GM19468 (cell line): Measurements from ENCODE around the gene ARL2BP.

Experiments used
- ATAC-seq: cut with Tn5 transposase; IDR thresholded peaks from one replicate; pipeline ENCODE4 v1.9.1; 2021; ENCODE audit warnings: mild to moderate bottlenecking, moderate library complexity, moderate number of reproducible peaks; ENCODE audit not compliant: unreplicated experiment; ENCODE audit errors: extremely low read depth

The ARL2BP gene

GRCh38 chr16:57279780-57280638 lies 35.0 kb downstream of the ARL2BP start:
- no peak for ATAC-seq

DNA sequence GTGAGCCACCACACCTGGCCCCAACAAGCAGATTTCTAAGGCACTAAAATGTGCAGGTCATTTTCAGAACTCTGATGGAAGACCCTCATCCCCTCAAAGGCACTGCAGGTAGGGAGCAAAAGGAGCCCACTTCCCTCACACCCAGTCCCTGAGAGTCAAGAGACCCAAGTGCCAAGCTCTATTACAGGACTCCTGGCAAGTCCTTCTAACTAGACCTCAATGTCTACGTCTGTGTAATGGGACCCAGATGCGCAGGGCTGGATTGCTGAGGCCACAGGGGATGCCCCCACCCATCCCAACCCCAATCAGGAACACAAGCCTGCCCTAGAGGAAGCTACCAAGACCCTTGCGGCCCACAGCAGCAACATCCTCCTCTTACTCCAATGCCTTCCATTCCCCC lies 36.7 kb downstream of the ARL2BP start:
- ATAC-seq: no peak

DNA sequence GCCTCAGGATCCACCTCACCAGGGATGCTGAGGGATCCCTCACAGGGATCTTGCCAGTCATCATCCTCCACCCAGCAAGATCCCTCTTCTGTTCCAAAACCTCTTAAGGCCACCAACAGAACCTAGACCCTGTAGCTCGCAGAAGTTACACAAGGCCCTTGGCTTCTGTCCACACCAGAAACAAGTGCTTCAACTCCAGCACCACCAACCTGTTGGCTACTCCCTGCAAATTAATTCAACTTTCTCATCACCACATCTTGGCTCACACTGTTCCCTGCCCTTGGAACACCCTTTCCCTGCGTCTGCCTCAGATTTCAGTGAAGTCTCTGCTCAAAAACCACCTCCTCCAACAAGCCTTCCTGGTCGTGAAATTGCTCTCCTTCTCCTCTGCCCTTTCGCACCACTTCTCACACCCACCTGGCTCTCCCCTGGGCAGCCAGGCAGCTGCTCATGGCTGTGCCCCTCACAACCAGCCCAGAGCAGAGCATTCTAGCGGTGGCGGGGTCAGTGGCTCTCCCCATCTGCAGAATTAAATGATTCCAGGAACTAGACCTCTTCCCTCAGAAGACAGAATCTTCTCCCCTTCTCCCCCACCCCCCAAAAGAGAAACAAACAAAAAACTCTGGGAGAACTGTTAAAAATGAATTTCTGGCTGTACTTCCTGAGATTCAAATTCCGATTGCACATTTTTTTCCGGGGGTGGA lies 37.6 kb downstream of the ARL2BP start:
- no peak for ATAC-seq

GRCh38 chr16:57283214-57283958 lies 38.3 kb downstream of the ARL2BP start:
- ATAC-seq: no peak

- ATAC-seq: no peak
Observed at GRCh38 chr16:57283959-57284208, 38.8 kb downstream of the ARL2BP start.

DNA sequence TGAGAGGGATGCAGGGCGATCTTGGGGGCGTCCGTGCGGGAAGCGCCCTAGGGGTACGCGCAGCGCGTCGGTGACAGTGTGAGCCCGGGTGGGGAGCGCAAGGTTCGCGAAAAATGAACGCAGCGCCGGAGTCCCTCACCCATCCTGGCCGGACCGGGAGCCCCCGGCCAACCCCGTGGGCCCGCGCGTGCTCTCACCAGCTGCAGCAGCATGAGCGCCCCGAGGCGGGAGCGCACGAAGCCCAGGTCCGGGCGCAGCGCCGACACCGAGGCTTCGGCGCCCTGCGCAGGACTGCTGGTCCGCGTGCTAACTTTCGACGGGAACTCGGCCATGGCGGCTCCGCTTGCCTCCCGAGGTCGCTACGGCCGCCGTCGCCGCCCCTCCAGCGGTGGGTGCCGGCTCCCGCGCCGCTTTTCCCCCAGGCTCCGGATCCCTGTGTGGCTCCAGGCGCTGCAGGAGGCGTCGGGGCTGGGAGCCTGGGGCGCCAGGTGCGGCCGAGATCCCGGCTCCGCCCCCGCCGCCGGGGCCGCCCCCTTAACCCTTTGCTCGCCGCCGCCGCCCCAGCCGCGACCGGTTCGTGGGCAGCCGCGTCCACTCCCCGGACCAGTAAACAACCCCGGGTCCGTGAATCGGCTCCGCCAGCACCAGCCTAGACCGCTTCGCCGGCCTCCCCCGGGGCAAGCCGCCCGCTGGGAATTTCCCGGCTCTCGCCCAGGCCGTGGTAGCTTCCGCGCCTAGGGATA lies 39.3 kb downstream of the ARL2BP start, which contains the start of gene PLLP:
Gene PLLP, minus strand, starts transcription at position 464 of the 743 bp plus-strand sequence. Its CDS starts 132 bp downstream, at position 332.
- ATAC-seq: no peak

DNA sequence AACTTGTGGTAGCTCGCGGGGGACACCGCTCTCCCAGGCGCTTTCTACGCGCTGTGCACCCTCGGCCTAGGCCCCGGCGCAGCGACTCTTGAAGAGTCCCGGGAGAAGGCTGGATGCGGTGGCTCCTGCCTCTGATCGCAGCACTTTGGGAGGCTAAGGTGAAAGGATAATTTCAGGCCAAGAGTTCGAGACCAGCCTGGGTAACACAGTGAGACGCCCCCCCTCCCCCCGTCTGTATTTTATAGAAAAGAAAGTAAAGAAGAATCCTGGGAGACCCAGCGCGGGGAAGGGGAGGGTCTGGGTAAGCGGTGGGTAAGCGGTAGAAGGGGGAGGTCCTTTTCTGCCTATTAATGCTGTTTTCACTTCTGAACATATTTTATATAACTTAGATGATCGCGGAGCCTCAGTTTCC lies 39.9 kb downstream of the ARL2BP start:
- ATAC-seq: no peak

DNA sequence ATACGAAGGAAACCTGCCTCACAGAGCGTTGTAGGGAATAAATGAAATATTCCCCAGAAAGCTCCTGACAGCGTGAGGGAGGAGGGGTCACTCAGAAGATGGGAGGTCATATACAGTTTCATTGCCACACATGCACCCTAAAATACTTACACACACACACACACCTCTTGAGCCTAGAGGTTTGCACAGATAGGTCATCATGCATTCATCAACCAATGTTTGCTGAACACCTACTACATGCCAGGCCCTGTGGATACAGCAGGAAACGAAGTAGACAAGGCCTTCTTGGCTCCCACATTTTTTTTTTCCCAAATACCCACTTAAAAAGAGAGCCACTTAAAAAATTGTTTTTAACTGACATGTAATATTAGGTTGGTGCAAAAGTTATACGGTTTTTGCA lies 40.3 kb downstream of the ARL2BP start:
- ATAC-seq: no peak

DNA sequence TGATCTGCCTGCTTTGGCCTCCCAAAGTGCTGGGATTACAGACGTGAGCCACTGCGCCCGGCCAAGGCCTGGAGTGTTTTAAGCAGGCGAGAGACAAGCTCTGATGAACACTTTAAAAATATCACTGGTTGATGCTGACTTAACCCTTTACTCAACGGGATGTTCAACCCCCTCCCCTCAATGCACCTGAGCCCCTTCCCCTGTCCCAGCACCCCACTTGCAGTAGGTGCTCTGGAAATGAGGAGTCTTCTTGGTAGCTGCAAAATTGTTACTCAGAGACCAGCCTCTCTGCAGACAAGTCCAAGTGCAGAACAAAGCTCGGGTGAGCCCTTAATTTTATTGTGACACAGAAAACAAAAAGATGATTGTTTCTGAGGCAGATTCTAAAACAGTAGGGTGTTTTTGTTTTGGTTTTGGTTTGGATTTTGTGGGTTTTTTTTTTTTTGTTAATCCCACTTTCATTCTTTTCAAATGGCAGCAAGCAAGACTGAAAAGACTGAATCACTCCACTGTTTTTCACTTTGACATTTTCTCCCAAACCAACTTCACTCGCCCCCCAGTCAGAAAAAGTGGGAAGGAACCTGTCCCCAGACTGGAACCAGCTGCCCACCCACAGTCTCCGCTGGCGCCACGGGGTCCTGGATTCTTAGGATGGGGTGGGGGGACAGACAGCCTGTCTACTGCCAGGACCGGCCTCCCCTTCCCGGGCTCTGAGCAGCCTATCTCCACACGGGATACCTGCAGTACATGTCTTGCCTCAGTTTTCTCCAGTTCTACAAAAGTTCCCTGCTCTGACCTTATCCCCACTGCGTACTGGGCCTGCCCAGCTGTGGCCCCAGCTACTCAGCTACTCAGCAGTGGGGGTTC lies 44.6 kb downstream of the ARL2BP start:
- no peak for ATAC-seq

- no peak for ATAC-seq
Observed at GRCh38 chr16:57297856-57298255, 52.8 kb downstream of the ARL2BP start.

GRCh38 chr16:57299009-57299718 lies 54.1 kb downstream of the ARL2BP start:
- no peak for ATAC-seq

- ATAC-seq: peak; percentile 53
Observed at GRCh38 chr16:57299719-57300386, 54.8 kb downstream of the ARL2BP start.

- peak; percentile 80 for ATAC-seq
Observed at GRCh38 chr16:57300387-57301125, 55.5 kb downstream of the ARL2BP start.

GRCh38 chr16:57301126-57301817 lies 56.2 kb downstream of the ARL2BP start:
- no peak for ATAC-seq
